C4-2B (cell line): Measurements from ENCODE around the gene OXT.

ENCODE experiments used
- H3K27ac ChIP-seq: fragments of 450-650 bp; 2 replicates; pipeline ENCODE4 v1.5.1; 2017
- ZFX ChIP-seq: fragments of 450-650 bp; IDR thresholded peaks from 2 replicates; pipeline ENCODE4 v1.6.1; 2017
- TF ChIP-seq, protein P1 (sequence below): fragments of 450-650 bp; conservative IDR thresholded peaks from 2 replicates; pipeline ENCODE4 v1.5.1; 2017; ENCODE audit warnings: mild to moderate bottlenecking

The OXT gene

GRCh38 chr20:3094848-3095629, 23.6 kb downstream of the OXT start:
- H3K27ac ChIP-seq: no peak overlapping the region
- no peak for TF ChIP-seq ZFX
- TF ChIP-seq, protein P1, sequence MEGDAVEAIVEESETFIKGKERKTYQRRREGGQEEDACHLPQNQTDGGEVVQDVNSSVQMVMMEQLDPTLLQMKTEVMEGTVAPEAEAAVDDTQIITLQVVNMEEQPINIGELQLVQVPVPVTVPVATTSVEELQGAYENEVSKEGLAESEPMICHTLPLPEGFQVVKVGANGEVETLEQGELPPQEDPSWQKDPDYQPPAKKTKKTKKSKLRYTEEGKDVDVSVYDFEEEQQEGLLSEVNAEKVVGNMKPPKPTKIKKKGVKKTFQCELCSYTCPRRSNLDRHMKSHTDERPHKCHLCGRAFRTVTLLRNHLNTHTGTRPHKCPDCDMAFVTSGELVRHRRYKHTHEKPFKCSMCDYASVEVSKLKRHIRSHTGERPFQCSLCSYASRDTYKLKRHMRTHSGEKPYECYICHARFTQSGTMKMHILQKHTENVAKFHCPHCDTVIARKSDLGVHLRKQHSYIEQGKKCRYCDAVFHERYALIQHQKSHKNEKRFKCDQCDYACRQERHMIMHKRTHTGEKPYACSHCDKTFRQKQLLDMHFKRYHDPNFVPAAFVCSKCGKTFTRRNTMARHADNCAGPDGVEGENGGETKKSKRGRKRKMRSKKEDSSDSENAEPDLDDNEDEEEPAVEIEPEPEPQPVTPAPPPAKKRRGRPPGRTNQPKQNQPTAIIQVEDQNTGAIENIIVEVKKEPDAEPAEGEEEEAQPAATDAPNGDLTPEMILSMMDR: no peak

- TF ChIP-seq, protein P1: no peak
- no peak for TF ChIP-seq ZFX
Observed at GRCh38 chr20:3100480-3100879, 29.1 kb downstream of the OXT start.

DNA sequence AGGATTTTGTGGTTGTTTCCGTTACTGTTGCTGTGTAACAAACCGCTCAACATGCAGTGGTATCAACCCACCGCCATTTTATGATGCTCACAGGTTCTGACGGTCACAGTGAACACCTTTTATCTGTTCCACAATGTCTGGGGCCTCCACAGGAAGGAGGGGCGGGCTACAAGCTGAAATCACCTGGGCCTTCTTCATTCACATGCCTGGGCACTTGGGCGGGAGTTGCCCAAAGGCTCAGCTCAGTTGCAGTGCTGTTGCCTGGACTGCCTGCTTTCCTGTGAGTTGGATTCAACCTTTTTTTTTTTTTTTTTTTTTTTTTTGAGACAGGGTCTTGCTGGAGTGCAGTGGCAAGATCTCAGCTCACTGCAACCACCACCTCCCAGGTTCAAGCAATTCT, 29.8 kb downstream of the OXT start:
- TF ChIP-seq ZFX: no peak
- TF ChIP-seq, protein P1: no peak
- H3K27ac ChIP-seq: no peak overlapping the region

More at GRCh38 chr20:3100480-3100879, 29.1 kb downstream of the OXT start:
- H3K27ac ChIP-seq: no peak overlapping the region

DNA sequence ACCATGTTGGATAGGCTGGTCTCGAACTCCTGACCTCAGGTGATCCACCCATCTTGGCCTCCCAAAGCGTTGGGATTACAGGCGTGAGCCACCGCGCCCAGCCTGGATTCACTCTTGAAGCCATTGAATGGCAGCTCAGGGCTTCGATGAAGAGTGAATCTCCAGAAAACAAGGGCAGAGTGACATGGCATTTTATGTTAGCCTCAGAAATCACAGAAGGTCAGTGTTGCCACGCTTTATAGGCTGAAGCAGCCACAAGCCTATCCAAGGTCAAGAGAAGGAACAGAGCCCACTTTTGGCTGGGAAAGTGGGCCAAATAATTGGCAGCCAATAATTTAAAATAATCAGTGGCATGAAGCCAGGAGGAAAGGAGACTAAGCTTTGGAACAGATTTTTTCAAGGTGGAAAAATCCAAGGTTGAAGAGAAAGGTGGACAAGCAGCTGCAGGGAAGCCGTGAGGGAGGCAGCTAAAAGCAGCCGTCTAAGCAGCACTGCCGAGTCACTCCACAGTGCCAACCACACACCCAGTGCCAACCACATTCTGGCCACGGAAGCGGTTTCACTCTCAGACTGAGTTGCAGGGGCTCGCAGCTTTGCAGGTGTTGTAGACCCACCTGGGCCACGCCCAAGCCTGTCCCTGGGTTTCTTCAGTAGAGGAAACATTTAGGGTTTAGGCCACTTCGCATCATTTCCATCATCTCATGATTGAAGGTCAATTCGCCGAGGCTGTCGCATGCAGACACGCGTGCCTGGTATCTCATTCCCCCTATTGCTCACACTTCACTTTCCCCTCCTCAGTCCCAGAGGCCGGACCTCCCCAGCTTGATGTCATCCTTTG, 30.5 kb downstream of the OXT start:
- H3K27ac ChIP-seq: no peak overlapping the region
- TF ChIP-seq, protein P1: no peak
- TF ChIP-seq ZFX: no peak

DNA sequence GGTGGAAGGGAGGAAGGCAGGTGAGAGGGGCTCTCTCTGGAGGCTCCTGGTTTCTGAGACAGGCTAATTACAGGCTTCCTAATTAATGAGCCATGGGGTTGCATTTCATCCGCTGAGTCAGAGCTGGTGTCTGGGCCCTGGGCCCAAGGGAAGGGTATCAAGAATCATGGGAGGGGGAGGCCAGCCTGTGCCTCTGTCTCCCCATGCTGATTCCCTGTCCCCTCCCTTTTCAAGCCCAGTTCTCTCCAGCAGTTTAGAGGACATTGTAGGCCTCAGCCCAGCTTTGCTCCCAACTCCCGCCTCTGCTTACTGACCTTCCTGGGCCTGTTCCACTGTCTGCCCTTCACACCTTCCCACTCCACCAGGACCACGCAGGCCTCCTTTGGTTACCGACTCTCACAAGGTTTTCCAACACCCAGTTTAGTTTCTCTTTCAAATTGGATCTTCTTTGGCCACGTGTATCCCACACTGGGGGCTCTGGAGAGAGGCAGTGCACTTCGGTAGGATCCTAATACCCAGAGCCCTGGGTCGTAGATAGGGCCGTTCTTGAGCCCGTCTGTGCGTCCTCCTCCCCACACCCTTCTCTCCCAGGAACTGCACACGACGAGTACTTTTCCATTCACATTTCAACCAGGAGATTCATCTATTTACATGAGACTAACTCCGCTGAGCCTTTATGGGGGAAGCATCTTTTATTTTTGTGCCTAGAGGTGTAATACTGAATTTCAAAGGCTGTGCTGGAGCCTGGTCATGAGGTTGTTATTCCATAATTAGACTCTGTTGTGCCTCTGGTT, 31.4 kb downstream of the OXT start:
- TF ChIP-seq ZFX: no peak
- TF ChIP-seq, protein P1: no peak
- no peak overlapping the region for H3K27ac ChIP-seq

DNA sequence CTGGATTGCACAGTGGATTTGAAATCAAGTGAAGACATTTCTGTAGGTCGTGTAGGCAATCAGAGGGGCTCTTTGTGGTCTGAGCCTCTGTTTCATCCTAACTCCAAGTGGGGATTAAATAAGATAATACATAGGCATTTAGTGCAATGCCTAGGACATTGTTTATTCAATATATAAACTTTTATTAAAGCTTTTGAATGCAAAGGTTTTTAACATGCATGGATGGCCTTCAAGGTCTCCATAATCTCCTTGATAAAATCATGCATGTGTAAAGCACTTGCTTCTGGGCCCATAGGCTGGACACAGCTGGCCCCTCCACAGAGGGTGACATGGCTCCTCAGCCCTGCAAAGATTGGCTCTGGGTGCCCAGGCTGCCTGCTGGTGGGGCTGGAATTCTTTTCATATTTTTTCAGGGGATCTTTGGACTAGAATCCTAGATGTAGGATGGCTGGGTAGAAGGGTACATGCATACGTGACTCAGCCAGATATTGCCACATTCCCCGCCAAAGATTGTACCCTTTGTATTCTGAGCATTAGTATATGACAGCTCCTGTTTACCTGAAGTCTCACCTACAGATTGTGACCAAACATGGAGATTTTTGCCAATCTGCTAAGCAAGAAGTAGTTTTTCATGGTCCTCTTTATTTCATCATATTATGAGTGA, 32.1 kb downstream of the OXT start:
- H3K27ac ChIP-seq: no peak overlapping the region
- TF ChIP-seq, protein P1: no peak
- TF ChIP-seq ZFX: no peak
